ENCODE measurements around the gene ZYX.
"Not testable (repeated sequence)": the region's sequence is repeated elsewhere in the genome, so short reads cannot be mapped to it uniquely, and the experiment has no call there.

The ZYX gene

GRCh38 chr7:143418681-143419458 is 37.7 kb downstream of the ZYX start:
- no peak for TF ChIP-seq ZNF274 (IDR thresholded peaks at IDR 0.05; ENCODE audit: low read depth, low read length)
- H3K4me3 ChIP-seq (ENCODE audit: low read length) = no peak overlapping the region

- H3K4me3 ChIP-seq (ENCODE audit: low read length) = no peak overlapping the region
Measured at GRCh38 chr7:143419880-143420279, 38.7 kb downstream of the ZYX start.

GRCh38 chr7:143420624-143421023 is 39.5 kb downstream of the ZYX start:
- not testable (repeated sequence) for H3K4me3 ChIP-seq (ENCODE audit: low read length)

More at GRCh38 chr7:143419880-143420279, 38.7 kb downstream of the ZYX start:
- TF ChIP-seq ZNF274 (IDR thresholded peaks at IDR 0.05; ENCODE audit: low read depth, low read length) = no peak

GRCh38 chr7:143422033-143422432 is 40.9 kb downstream of the ZYX start:
- no peak for TF ChIP-seq ZNF274 (IDR thresholded peaks at IDR 0.05; ENCODE audit: low read depth, low read length)
- no peak overlapping the region for H3K4me3 ChIP-seq (ENCODE audit: low read length)

GRCh38 chr7:143424476-143424875 is 43.3 kb downstream of the ZYX start:
- H3K4me3 ChIP-seq (ENCODE audit: low read length) = not testable (repeated sequence)

- H3K4me3 ChIP-seq (ENCODE audit: low read length) = no peak overlapping the region
- no peak for TF ChIP-seq ZNF274 (IDR thresholded peaks at IDR 0.05; ENCODE audit: low read depth, low read length)
Measured at GRCh38 chr7:143426479-143427142, 45.5 kb downstream of the ZYX start.

- no peak overlapping the region for H3K4me3 ChIP-seq (ENCODE audit: low read length)
- no peak for TF ChIP-seq ZNF274 (IDR thresholded peaks at IDR 0.05; ENCODE audit: low read depth, low read length)
Measured at GRCh38 chr7:143429770-143430698, 48.9 kb downstream of the ZYX start.

GRCh38 chr7:143431109-143431508 is 50.0 kb downstream of the ZYX start:
- TF ChIP-seq ZNF274 (IDR thresholded peaks at IDR 0.05; ENCODE audit: low read depth, low read length) = no peak
- no peak overlapping the region for H3K4me3 ChIP-seq (ENCODE audit: low read length)

GRCh38 chr7:143433759-143434158 is 52.6 kb downstream of the ZYX start:
- no peak overlapping the region for H3K4me3 ChIP-seq (ENCODE audit: low read length)
- no peak for TF ChIP-seq ZNF274 (IDR thresholded peaks at IDR 0.05; ENCODE audit: low read depth, low read length)

- TF ChIP-seq ZNF274 (IDR thresholded peaks at IDR 0.05; ENCODE audit: low read depth, low read length) = no peak
- no peak overlapping the region for H3K4me3 ChIP-seq (ENCODE audit: low read length)
Measured at GRCh38 chr7:143434660-143435059, 53.5 kb downstream of the ZYX start.

- no peak for TF ChIP-seq ZNF274 (IDR thresholded peaks at IDR 0.05; ENCODE audit: low read depth, low read length)
- H3K4me3 ChIP-seq (ENCODE audit: low read length) = no peak overlapping the region
Measured at GRCh38 chr7:143435266-143435665, 54.1 kb downstream of the ZYX start.

- H3K4me3 ChIP-seq (ENCODE audit: low read length) = no peak overlapping the region; the same call in 1 of the 2 replicates
- TF ChIP-seq ZNF274 (IDR thresholded peaks at IDR 0.05; ENCODE audit: low read depth, low read length) = no peak
Measured at GRCh38 chr7:143436325-143436946, 55.3 kb downstream of the ZYX start.

GRCh38 chr7:143437578-143437977 is 56.4 kb downstream of the ZYX start:
- TF ChIP-seq ZNF274 (IDR thresholded peaks at IDR 0.05; ENCODE audit: low read depth, low read length) = no peak
- H3K4me3 ChIP-seq (ENCODE audit: low read length) = no peak overlapping the region; the same call in 1 of the 2 replicates

- TF ChIP-seq ZNF274 (IDR thresholded peaks at IDR 0.05; ENCODE audit: low read depth, low read length) = no peak
- H3K4me3 ChIP-seq (ENCODE audit: low read length) = no peak overlapping the region
Measured at GRCh38 chr7:143439866-143440265, 58.7 kb downstream of the ZYX start.
